Measurements from ENCODE around the gene RAB8A.

RAB8A gene

GRCh38 chr19:16139752-16140151, 28.1 kb downstream of the RAB8A start:
- no peak for DNase-seq (ENCODE audit: low read depth in 2 of 3, low spot score in 2 of 3)

- no peak for DNase-seq (ENCODE audit: low read depth in 2 of 3, low spot score in 2 of 3)
These were observed 29.4 kb downstream of the RAB8A start for GRCh38 chr19:16141043-16141442.

GRCh38 chr19:16142032-16142580, 30.4 kb downstream of the RAB8A start:
- DNase-seq (ENCODE audit: low read depth in 2 of 3, low spot score in 2 of 3): no peak

GRCh38 chr19:16143399-16144215, 31.9 kb downstream of the RAB8A start, which contains the start of gene HSH2D:
HSH2D (plus strand) TSS chr19:16143685; CDS start chr19:16148751, 5,066 bp downstream.
- DNase-seq (ENCODE audit: low read depth in 2 of 3, low spot score in 2 of 3): peak in 2 of 3 experiments; percentile 43 to 52

- no peak for DNase-seq (ENCODE audit: low read depth in 2 of 3, low spot score in 2 of 3)
These were observed 32.5 kb downstream of the RAB8A start for GRCh38 chr19:16144216-16144581.

GRCh38 chr19:16146112-16146511, 34.4 kb downstream of the RAB8A start:
- DNase-seq (ENCODE audit: low read depth in 2 of 3, low spot score in 2 of 3): no peak

- DNase-seq (ENCODE audit: low read depth in 2 of 3, low spot score in 2 of 3): no peak
These were observed 36.9 kb downstream of the RAB8A start for GRCh38 chr19:16148443-16149229.

GRCh38 chr19:16153582-16154336, 42.1 kb downstream of the RAB8A start:
- DNase-seq (ENCODE audit: low read depth in 2 of 3, low spot score in 2 of 3): no peak

GRCh38 chr19:16154557-16154956, 42.9 kb downstream of the RAB8A start:
- DNase-seq (ENCODE audit: low read depth in 2 of 3, low spot score in 2 of 3): no peak

GRCh38 chr19:16155128-16155527, 43.4 kb downstream of the RAB8A start:
- DNase-seq (ENCODE audit: low read depth in 2 of 3, low spot score in 2 of 3): no peak

GRCh38 chr19:16156904-16157303, 45.2 kb downstream of the RAB8A start:
- DNase-seq (ENCODE audit: low read depth in 2 of 3, low spot score in 2 of 3): no peak

- no peak for DNase-seq (ENCODE audit: low read depth in 2 of 3, low spot score in 2 of 3)
These were observed 45.9 kb downstream of the RAB8A start for GRCh38 chr19:16157601-16158000.

- no peak for DNase-seq (ENCODE audit: low read depth in 2 of 3, low spot score in 2 of 3)
These were observed 48.0 kb downstream of the RAB8A start for GRCh38 chr19:16159655-16160054.

- peak in 1 of 3 experiments; percentile 24 for DNase-seq (ENCODE audit: low read depth in 2 of 3, low spot score in 2 of 3)
These were observed 48.8 kb downstream of the RAB8A start for GRCh38 chr19:16160445-16160942.

GRCh38 chr19:16160943-16161560, 49.4 kb downstream of the RAB8A start:
- DNase-seq (ENCODE audit: low read depth in 2 of 3, low spot score in 2 of 3): peak in 1 of 3 experiments; percentile 54

- DNase-seq (ENCODE audit: low read depth in 2 of 3, low spot score in 2 of 3): no peak
These were observed 50.2 kb downstream of the RAB8A start for GRCh38 chr19:16161840-16162239.

- DNase-seq (ENCODE audit: low read depth in 2 of 3, low spot score in 2 of 3): no peak
These were observed 52.7 kb downstream of the RAB8A start for GRCh38 chr19:16164222-16164890.

- no peak for DNase-seq (ENCODE audit: low read depth in 2 of 3, low spot score in 2 of 3)
These were observed 54.7 kb downstream of the RAB8A start for GRCh38 chr19:16166417-16166816.

- no peak for DNase-seq (ENCODE audit: low read depth in 2 of 3, low spot score in 2 of 3)
These were observed 55.4 kb downstream of the RAB8A start for GRCh38 chr19:16167055-16167454.

- DNase-seq (ENCODE audit: low read depth in 2 of 3, low spot score in 2 of 3): no peak
These were observed 56.9 kb downstream of the RAB8A start for GRCh38 chr19:16168465-16169081.

All from activated CD8-positive, alpha-beta memory T cell treated with anti-CD3 and anti-CD28 coated beads for 48 hours (primary cell).